Peyer's patch (tissue), 4 donors: ENCODE measurements around the gene MRC2.

ENCODE experiments used
- CTCF ChIP-seq, 6 experiments: fragments of 450-650 bp in 4 of 6; fragments of 200-600 bp in 2 of 6; sonication (generic) in 1 of 6; IDR thresholded peaks; one replicate each; pipeline ENCODE4 v1.5.1; 2017 to 2019; ENCODE audit warnings: antibody characterized with exemption in 6 of 6, mild to moderate bottlenecking in 3 of 6, moderate library complexity in 1 of 6
- POLR2A ChIP-seq, 2 donors: fragments of 450-650 bp; IDR thresholded peaks; one replicate each; pipeline ENCODE4 v1.5.1; 2017; ENCODE audit warnings: antibody characterized with exemption in 2 of 2, mild to moderate bottlenecking in 2 of 2, moderate library complexity in 2 of 2

GRCh38 chr17:62625184-62625869 lies 2.1 kb upstream of the MRC2 start:
- TF ChIP-seq CTCF (IDR thresholded peaks at IDR 0.05) (no peak), POLR2A (IDR thresholded peaks at IDR 0.05) (no peak)
